Endothelial cell of umbilical vein (primary cell): Measurements from ENCODE around the gene BLM. TPM values are rescaled to one million over a fixed set of nuclear protein-coding genes. Genes with fewer than 3 reads are reported as not detected.
A peak's percentile ranks its signal among the peaks of the same experiment; 100 is the strongest.

ENCODE experiments used
- BruUV-seq: library from RNA; stranded (reverse); fragments of 400-500 nt; replicated peaks from 2 replicates; lab custom pipeline; 2021; lab: Mats Ljungman, UMichigan
- CTCF ChIA-PET: fragments of 300-600, 350-600 bp; sonication (Branson Sonifier 250); formaldehyde crosslinking; loops from one replicate; lab custom pipeline; 2021; ENCODE audit warnings: antibody characterized with exemption, inconsistent platforms; lab: Charles Lee
- POLR2A ChIA-PET: fragments of 300-600, 350-600 bp; sonication (Branson Sonifier 250); formaldehyde crosslinking; loops from one replicate; lab custom pipeline; 2021; ENCODE audit warnings: antibody characterized with exemption, inconsistent platforms; lab: Charles Lee
- DNase-seq: peaks from one replicate; pipeline ENCODE4 v3.0.0-alpha.2; 2011; ENCODE audit warnings: low read depth, low spot score
- FAIRE-seq: peaks from 2 replicates; lab custom pipeline; 2011; peaks lifted over from hg19 to GRCh38; lab: Jason Lieb, UNC
- H2AFZ ChIP-seq: 2 replicates; pipeline ENCODE4 v1.6.0; 2012; ENCODE audit warnings: low read depth, low read length, control low read depth, inconsistent platforms
- H3K27ac ChIP-seq: 2 replicates; pipeline ENCODE4 v1.5.1; 2011; ENCODE audit warnings: low read depth, mild to moderate bottlenecking, control low read depth, low read length, moderate library complexity; ENCODE audit not compliant: insufficient read depth
- H3K27me3 ChIP-seq, 2 experiments: 2 replicates each; pipeline versions ENCODE4 v1.6.0 to v1.6.1; 2011; ENCODE audit warnings: low read length in 2 of 2, mixed read lengths in 1 of 2; ENCODE audit not compliant: control insufficient read depth in 2 of 2, insufficient read depth in 2 of 2
- H3K36me3 ChIP-seq, 2 experiments: 2 replicates in 1 of 2; 3 replicates in 1 of 2; pipeline ENCODE4 v1.5.1; 2011; ENCODE audit warnings: low read length in 2 of 2, mild to moderate bottlenecking in 1 of 2, moderate library complexity in 1 of 2; ENCODE audit not compliant: control insufficient read depth in 2 of 2, insufficient read depth in 2 of 2; ENCODE audit errors: extremely low read depth in 1 of 2
- H3K4me1 ChIP-seq: 3 replicates; pipeline ENCODE4 v1.5.1; 2011; ENCODE audit warnings: mild to moderate bottlenecking, low read length; ENCODE audit not compliant: control insufficient read depth, insufficient read depth; ENCODE audit errors: extremely low read depth
- H3K4me2 ChIP-seq: 2 replicates; pipeline ENCODE4 v1.6.1; 2011; ENCODE audit warnings: low read length, control low read depth, mixed read lengths; ENCODE audit not compliant: insufficient read depth
- H3K4me3 ChIP-seq, 3 experiments: fragments of 200-600 bp in 1 of 3; sonication (generic), shearing (Covaris generic) in 1 of 3; replicated peaks in 1 of 3; 2 replicates each; pipeline ENCODE4 v1.5.1; 2011 to 2016; ENCODE audit warnings: control low read depth in 3 of 3, low read length in 3 of 3, mild to moderate bottlenecking in 2 of 3, inconsistent platforms in 1 of 3, low read depth in 1 of 3, moderate library complexity in 1 of 3; ENCODE audit not compliant: insufficient read depth in 1 of 3
- H3K79me2 ChIP-seq: 2 replicates; pipeline ENCODE4 v1.6.0; 2012; ENCODE audit warnings: low read length, inconsistent platforms; ENCODE audit not compliant: control insufficient read depth, insufficient read depth
- H3K9ac ChIP-seq: replicated peaks from 2 replicates; pipeline ENCODE3; 2011; ENCODE audit warnings: low read length, control low read depth; ENCODE audit not compliant: insufficient read depth; ENCODE audit errors: extremely low read depth
- H3K9me1 ChIP-seq: replicated peaks from 3 replicates; pipeline ENCODE4 v1.6.0; 2011; ENCODE audit warnings: mild to moderate bottlenecking, low read length; ENCODE audit not compliant: control insufficient read depth, insufficient read depth; ENCODE audit errors: extremely low read depth
- H3K9me3 ChIP-seq: replicated peaks from 2 replicates; pipeline ENCODE4 v1.5.1; 2012; ENCODE audit warnings: low read length, inconsistent platforms; ENCODE audit not compliant: control insufficient read depth, insufficient read depth
- H4K20me1 ChIP-seq: replicated peaks from 2 replicates; pipeline ENCODE3; 2011; ENCODE audit warnings: mild to moderate bottlenecking, low read length; ENCODE audit not compliant: control insufficient read depth, insufficient read depth; ENCODE audit errors: extremely low read depth
- EZH2 ChIP-seq: IDR thresholded peaks from 2 replicates; pipeline ENCODE4 v1.6.1; 2012; ENCODE audit warnings: borderline replicate concordance, low read depth, mild to moderate bottlenecking, moderate library complexity, low read length, inconsistent platforms; ENCODE audit not compliant: severe bottlenecking
- GATA2 ChIP-seq: IDR thresholded peaks from 2 replicates; pipeline ENCODE4 v1.7.0; 2011; ENCODE audit warnings: low read depth, mild to moderate bottlenecking, moderate library complexity, mixed read lengths, low read length; ENCODE audit not compliant: insufficient read length, insufficient read depth
- JUN ChIP-seq: IDR thresholded peaks from 2 replicates; pipeline ENCODE4 v1.6.1; 2011; ENCODE audit warnings: borderline replicate concordance, low read depth; ENCODE audit not compliant: insufficient read length, insufficient read depth
- MYC ChIP-seq: IDR thresholded peaks from one replicate; pipeline ENCODE4 v1.6.1; 2011; ENCODE audit warnings: mild to moderate bottlenecking, low read depth, low read length
- POLR2A ChIP-seq: IDR thresholded peaks from 2 replicates; pipeline ENCODE4 v1.6.1; 2012; ENCODE audit warnings: low read depth, mild to moderate bottlenecking, control low read depth, low read length
- POLR2AphosphoS5 ChIP-seq: IDR thresholded peaks from 2 replicates; pipeline ENCODE4 v1.6.1; 2012; ENCODE audit warnings: low read depth, mild to moderate bottlenecking, control low read depth, low read length, moderate library complexity; ENCODE audit not compliant: insufficient read depth
- dilution Hi-C: fragments of 300-500 bp; cut with MboI; formaldehyde crosslinking; loops from one replicate; pipeline ENCODE4 v1.15.0; 2019; ENCODE audit warnings: low sequenced_read_pairs; ENCODE audit not compliant: extremely low pct_ligation_motif_present
- intact Hi-C: fragments of 100-400 bp; cut with micrococcal nuclease; formaldehyde crosslinking; loops from one replicate; pipeline ENCODE4 v1.10.0; 2022
- polyA plus RNA-seq, 4 experiments: library from polyadenylated mRNA; depleted of rRNA in 3 of 4; stranded (reverse) in 3 of 4; unstranded in 1 of 4; fragments of >200 nt; gene quantifications; 2 replicates each; pipeline versions ENCODE4 v1.2.1 to v1.2.3, GENCODE V29; 2011 to 2012; ENCODE audit warnings: missing spikeins in 1 of 4
- total RNA-seq: library from RNA; stranded (reverse); gene quantifications from 2 replicates; pipeline ENCODE4 v1.2.3, GENCODE V29; 2021
- TF ChIP-seq, protein P1 (sequence below), 2 donors: IDR thresholded peaks; 1 replicate in 1 of 2; 2 replicates in 1 of 2; pipeline ENCODE4 v1.5.1; 2011; ENCODE audit warnings: low read length in 2 of 2, mild to moderate bottlenecking in 2 of 2, moderate library complexity in 2 of 2, control low read depth in 1 of 2, inconsistent platforms in 1 of 2, low read depth in 1 of 2; ENCODE audit not compliant: insufficient read depth in 1 of 2; ENCODE audit errors: extremely low read depth in 1 of 2

The BLM gene
- total and polyA plus RNA-seq, 2 donors (not counting 3 experiments of a cell fraction or from before 2014, with no cell fraction given) = 3.8 to 17.3 TPM

DNA sequence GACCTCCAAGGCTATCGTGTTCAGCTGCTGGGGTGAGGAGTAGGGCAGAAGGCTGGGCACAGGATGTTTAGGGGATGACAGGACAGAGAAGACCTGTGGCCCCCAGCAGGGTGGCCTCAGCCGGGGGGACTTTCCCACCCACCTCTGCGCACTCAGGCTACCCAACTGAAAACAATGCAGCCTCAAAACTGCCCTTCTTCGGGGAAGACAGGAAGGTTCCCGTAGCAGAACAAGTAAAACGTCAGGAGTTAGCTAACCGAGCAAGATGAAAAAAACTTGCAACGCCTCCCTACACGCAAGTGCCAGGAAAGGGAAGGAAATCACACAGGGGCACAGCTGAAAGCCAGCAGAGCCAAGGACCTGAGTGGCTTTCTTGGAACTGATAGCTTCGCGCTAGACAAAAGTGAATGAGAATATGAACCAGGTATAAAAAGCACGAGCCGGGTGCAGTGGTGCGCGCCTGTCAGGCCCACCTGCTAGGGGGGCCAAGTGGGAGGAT lies 112.8 kb downstream of the BLM start:
- Histone ChIP-seq H3K9me3 (no peaks in the 10 kb centered on the region), H3K79me2 (no peaks in the 10 kb centered on the region), H3K36me3 (no peaks in the 10 kb centered on the region), H3K27me3 (no peaks in the 10 kb centered on the region), H3K27ac (no peak overlapping the region), H3K4me2 (no peak overlapping the region), H3K9me1 (no peaks in the 10 kb centered on the region), H3K9ac (no peak overlapping the region), H3K4me3 (no peak overlapping the region), H4K20me1 (no peaks in the 10 kb centered on the region), H3K4me1 (no peaks in the 10 kb centered on the region), H2AFZ (peak overlapping the region; percentile 59)
- FAIRE-seq (no peak), DNase-seq (peak; percentile 34)
- ChIA-PET POLR2A (no interaction called here), CTCF (interaction anchor here (0.7 to 1.1 kb wide), 4 partner anchors 9 to 442 kb away, joined by 3 to 5 read pairs (median 4); no protein-coding TSS in a partner anchor)
- dilution Hi-C loops = no loop called here
- no peak for TF ChIP-seq EZH2
- TF ChIP-seq GATA2 = no peak
- TF ChIP-seq, protein P1, sequence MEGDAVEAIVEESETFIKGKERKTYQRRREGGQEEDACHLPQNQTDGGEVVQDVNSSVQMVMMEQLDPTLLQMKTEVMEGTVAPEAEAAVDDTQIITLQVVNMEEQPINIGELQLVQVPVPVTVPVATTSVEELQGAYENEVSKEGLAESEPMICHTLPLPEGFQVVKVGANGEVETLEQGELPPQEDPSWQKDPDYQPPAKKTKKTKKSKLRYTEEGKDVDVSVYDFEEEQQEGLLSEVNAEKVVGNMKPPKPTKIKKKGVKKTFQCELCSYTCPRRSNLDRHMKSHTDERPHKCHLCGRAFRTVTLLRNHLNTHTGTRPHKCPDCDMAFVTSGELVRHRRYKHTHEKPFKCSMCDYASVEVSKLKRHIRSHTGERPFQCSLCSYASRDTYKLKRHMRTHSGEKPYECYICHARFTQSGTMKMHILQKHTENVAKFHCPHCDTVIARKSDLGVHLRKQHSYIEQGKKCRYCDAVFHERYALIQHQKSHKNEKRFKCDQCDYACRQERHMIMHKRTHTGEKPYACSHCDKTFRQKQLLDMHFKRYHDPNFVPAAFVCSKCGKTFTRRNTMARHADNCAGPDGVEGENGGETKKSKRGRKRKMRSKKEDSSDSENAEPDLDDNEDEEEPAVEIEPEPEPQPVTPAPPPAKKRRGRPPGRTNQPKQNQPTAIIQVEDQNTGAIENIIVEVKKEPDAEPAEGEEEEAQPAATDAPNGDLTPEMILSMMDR (IDR thresholded peaks at IDR 0.05; ENCODE audit: extremely low read depth in 1 of 2, insufficient read depth in 1 of 2, low read depth in 1 of 2, low read length in 2 of 2) = no peak
- TF ChIP-seq POLR2A = no peak
- TF ChIP-seq POLR2AphosphoS5 = no peak
- no peak for TF ChIP-seq MYC
- TF ChIP-seq JUN = no peak
- no TSS peak for BruUV-seq
- intact Hi-C loops = no loop called here
